Measurements from ENCODE around the gene ATF4.

DNA sequence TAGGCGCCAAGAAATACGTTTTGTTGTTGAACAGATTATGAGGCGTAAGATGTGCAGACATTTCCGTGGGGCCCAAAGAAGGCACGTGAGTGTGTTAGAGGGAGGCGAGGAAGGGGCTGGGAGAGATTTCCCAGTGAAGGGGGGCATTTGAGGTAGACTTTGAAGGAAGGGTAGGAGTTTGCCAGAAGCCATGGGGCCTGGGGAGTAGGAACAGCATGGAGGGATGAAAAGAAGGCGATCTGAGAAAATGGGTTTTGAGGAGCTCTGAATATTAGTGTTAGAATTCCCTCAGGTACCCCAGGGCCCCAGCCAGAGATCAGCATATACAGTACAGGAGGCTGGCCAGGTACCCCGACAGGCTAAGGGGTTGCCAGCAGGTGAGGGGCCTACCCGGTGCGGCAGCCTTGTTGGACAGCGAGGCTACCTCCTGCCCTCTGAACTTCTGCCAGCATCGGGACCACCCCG, 18.7 kb upstream of the ATF4 start:
- TF ChIP-seq CTCF (IDR thresholded peaks at IDR 0.05) (no peak), POLR2A (IDR thresholded peaks at IDR 0.05) (no peak)

Data from lower leg skin (tissue), 3 donors.